Measurements from ENCODE around the gene ZNF79.
"Not testable (repeated sequence)": the region's sequence is repeated elsewhere in the genome, so short reads cannot be mapped to it uniquely, and the experiment has no call there.

Gene ZNF79

GRCh38 chr9:127458921-127459320 is 34.7 kb downstream of the ZNF79 start:
- DNase-seq, result no peak

GRCh38 chr9:127463382-127463781 is 39.2 kb downstream of the ZNF79 start:
- no peak for DNase-seq

GRCh38 chr9:127463911-127464310 is 39.7 kb downstream of the ZNF79 start:
- DNase-seq, result no peak

GRCh38 chr9:127466407-127466917 is 42.3 kb downstream of the ZNF79 start:
- not testable (repeated sequence) for DNase-seq

GRCh38 chr9:127467621-127468020 is 43.4 kb downstream of the ZNF79 start:
- DNase-seq, result no peak

GRCh38 chr9:127470662-127471061 is 46.5 kb downstream of the ZNF79 start:
- no peak for DNase-seq

GRCh38 chr9:127473501-127473900 is 49.3 kb downstream of the ZNF79 start:
- DNase-seq, result no peak

GRCh38 chr9:127473932-127474331 is 49.8 kb downstream of the ZNF79 start:
- no peak for DNase-seq

- DNase-seq, result no peak
These were observed 50.4 kb downstream of the ZNF79 start for GRCh38 chr9:127474592-127474991.

- no peak for DNase-seq
These were observed 55.4 kb downstream of the ZNF79 start for GRCh38 chr9:127479507-127480081.

- DNase-seq, result no peak
These were observed 58.5 kb downstream of the ZNF79 start for GRCh38 chr9:127482662-127483061.

GRCh38 chr9:127485995-127486394 is 61.8 kb downstream of the ZNF79 start:
- DNase-seq, result no peak

- no peak for DNase-seq
These were observed 64.8 kb downstream of the ZNF79 start for GRCh38 chr9:127488946-127489345.

- DNase-seq, result no peak
These were observed 65.4 kb downstream of the ZNF79 start for GRCh38 chr9:127489471-127490115.

GRCh38 chr9:127490535-127491230 is 66.5 kb downstream of the ZNF79 start:
- no peak for DNase-seq

- no peak for DNase-seq
These were observed 67.3 kb downstream of the ZNF79 start for GRCh38 chr9:127491516-127491915.

- no peak for DNase-seq
These were observed 68.4 kb downstream of the ZNF79 start for GRCh38 chr9:127492616-127493015.

GRCh38 chr9:127493592-127494303 is 69.6 kb downstream of the ZNF79 start:
- no peak for DNase-seq

- DNase-seq, result no peak
These were observed 70.1 kb downstream of the ZNF79 start for GRCh38 chr9:127494304-127494702.
